NCI-H1436 (cell line): ENCODE results near the gene PTCH1.
A peak's percentile ranks its signal among the peaks of the same experiment; 100 is the strongest.

Experiments
- DNase-seq: peaks from one replicate; lab custom pipeline; 2025; lab: John Stamatoyannopoulos, UW

Gene PTCH1

GRCh38 chr9:95462249-95463147, 54.3 kb downstream of the PTCH1 start:
- peak; percentile 52 for DNase-seq

GRCh38 chr9:95461448-95462248, 55.1 kb downstream of the PTCH1 start:
- DNase-seq, result no peak

- no peak for DNase-seq
Observed at GRCh38 chr9:95460518-95461164, 56.1 kb downstream of the PTCH1 start.

- DNase-seq, result no peak
Observed at GRCh38 chr9:95459851-95460517, 56.8 kb downstream of the PTCH1 start.

GRCh38 chr9:95459178-95459577, 57.6 kb downstream of the PTCH1 start:
- DNase-seq, result no peak

- DNase-seq, result no peak
Observed at GRCh38 chr9:95458666-95459065, 58.1 kb downstream of the PTCH1 start.

- no peak for DNase-seq
Observed at GRCh38 chr9:95457769-95458168, 59.0 kb downstream of the PTCH1 start.

- no peak for DNase-seq
Observed at GRCh38 chr9:95455714-95456113, 61.1 kb downstream of the PTCH1 start.

- no peak for DNase-seq
Observed at GRCh38 chr9:95452176-95452575, 64.6 kb downstream of the PTCH1 start.

- no peak for DNase-seq
Observed at GRCh38 chr9:95451065-95451426, 65.7 kb downstream of the PTCH1 start.

- no peak for DNase-seq
Observed at GRCh38 chr9:95450171-95451064, 66.4 kb downstream of the PTCH1 start.

GRCh38 chr9:95449016-95449415, 67.8 kb downstream of the PTCH1 start:
- DNase-seq, result no peak

- DNase-seq, result no peak
Observed at GRCh38 chr9:95447660-95448420, 68.9 kb downstream of the PTCH1 start.

GRCh38 chr9:95446984-95447383, 69.8 kb downstream of the PTCH1 start:
- DNase-seq, result no peak

GRCh38 chr9:95446259-95446658, 70.5 kb downstream of the PTCH1 start:
- no peak for DNase-seq

- DNase-seq, result no peak
Observed at GRCh38 chr9:95444160-95444559, 72.6 kb downstream of the PTCH1 start.

GRCh38 chr9:95443301-95443700, 73.5 kb downstream of the PTCH1 start:
- DNase-seq, result no peak

- no peak for DNase-seq
Observed at GRCh38 chr9:95441081-95441480, 75.7 kb downstream of the PTCH1 start.

GRCh38 chr9:95440447-95440846, 76.3 kb downstream of the PTCH1 start:
- no peak for DNase-seq
